Tibial nerve (tissue), 4 donors: ENCODE measurements around the gene BICRA. TPM values are rescaled to one million over a fixed set of nuclear protein-coding genes. Genes with fewer than 3 reads are reported as not detected.

ENCODE experiments used
- DNase-seq, 2 donors: peaks; one replicate each; pipeline ENCODE4 v3.0.0-alpha.2; 2019; ENCODE audit warnings: low spot score in 2 of 2
- H3K27ac ChIP-seq, 4 donors: fragments of 200-600 bp; sonication (generic) in 3 of 4; one replicate each; pipeline ENCODE4 v1.5.1; 2017 to 2019; ENCODE audit warnings: mild to moderate bottlenecking in 1 of 4
- H3K27me3 ChIP-seq, 2 donors: fragments of 200-600 bp; sonication (generic) in 1 of 2; one replicate each; pipeline versions ENCODE4 v1.5.1 to v1.6.0; 2017 to 2019
- H3K36me3 ChIP-seq, 3 donors: fragments of 200-600 bp; sonication (generic); one replicate each; pipeline ENCODE4 v1.5.1; 2018 to 2019
- H3K4me1 ChIP-seq, 4 donors: fragments of 200-600 bp; sonication (generic) in 3 of 4; one replicate each; pipeline ENCODE4 v1.5.1; 2017 to 2019
- H3K4me3 ChIP-seq, 4 donors: fragments of 200-600 bp; sonication (generic) in 3 of 4; one replicate each; pipeline ENCODE4 v1.5.1; 2017 to 2019; ENCODE audit warnings: mild to moderate bottlenecking in 1 of 4, moderate library complexity in 1 of 4
- H3K9me3 ChIP-seq, 4 donors: fragments of 200-600 bp; sonication (generic) in 3 of 4; one replicate each; pipeline ENCODE4 v1.5.1; 2017 to 2019
- EP300 ChIP-seq, 2 donors: sonication (generic); formaldehyde crosslinking; IDR thresholded peaks; one replicate each; pipeline ENCODE4 v1.6.1; 2017; ENCODE audit warnings: antibody characterized with exemption in 2 of 2, mild to moderate bottlenecking in 1 of 2
- POLR2A ChIP-seq, 2 donors: fragments of 450-650 bp; IDR thresholded peaks; one replicate each; pipeline ENCODE4 v1.6.1; 2017; ENCODE audit warnings: antibody characterized with exemption in 2 of 2, mild to moderate bottlenecking in 2 of 2, moderate library complexity in 2 of 2
- WGBS, 2 donors: methylation state at CpG; one replicate each; pipeline ENCODE4 v1.1.5; 2018; 5-methylcytosine and 5-hydroxymethylcytosine counted together
- total RNA-seq, 4 donors: library from RNA; depleted of rRNA; stranded (reverse); fragments of >200 nt; gene quantifications; one replicate each; pipeline ENCODE4 v1.1.0, GENCODE V29; 2016
- TF ChIP-seq, protein P1 (sequence below), 5 experiments: fragments of 200-600 bp in 3 of 5; fragments of 450-650 bp in 2 of 5; sonication (generic) in 3 of 5; IDR thresholded peaks; one replicate each; pipeline ENCODE4 v1.5.1; 2016 to 2019; ENCODE audit warnings: antibody characterized with exemption in 5 of 5, mild to moderate bottlenecking in 3 of 5, moderate library complexity in 2 of 5

Gene BICRA
- total RNA-seq, 4 donors from 2014 or later, result 6.1 to 23.1 (median 9.8) TPM

DNA sequence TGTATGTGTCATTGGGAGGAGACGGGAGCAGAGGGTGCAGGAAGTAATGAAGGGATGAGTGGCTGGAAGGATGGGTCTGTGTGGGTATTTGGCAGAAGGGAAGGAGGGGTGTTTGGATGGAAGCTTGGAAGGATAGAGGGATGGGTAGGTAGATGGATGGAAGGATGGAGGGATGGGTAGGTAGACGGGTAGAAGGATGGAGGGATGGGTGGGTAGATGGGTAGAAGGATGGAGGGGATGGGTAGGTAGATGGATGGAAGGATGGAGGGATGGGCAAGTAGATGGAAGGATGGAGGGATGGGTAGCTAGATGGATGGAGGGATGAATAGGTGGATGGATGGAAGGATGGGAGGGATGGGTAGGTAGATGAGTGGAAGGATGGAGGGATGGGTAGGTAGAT is 62.6 kb downstream of the BICRA start:
- H3K36me3 ChIP-seq, result peaks cover 2 to 53% (median 4%) of the 10 kb centered on the region in 3 donors
- TF ChIP-seq POLR2A (IDR thresholded peaks at IDR 0.05), result no peak
- no peak for TF ChIP-seq EP300 (IDR thresholded peaks at IDR 0.05)
- TF ChIP-seq, protein P1, sequence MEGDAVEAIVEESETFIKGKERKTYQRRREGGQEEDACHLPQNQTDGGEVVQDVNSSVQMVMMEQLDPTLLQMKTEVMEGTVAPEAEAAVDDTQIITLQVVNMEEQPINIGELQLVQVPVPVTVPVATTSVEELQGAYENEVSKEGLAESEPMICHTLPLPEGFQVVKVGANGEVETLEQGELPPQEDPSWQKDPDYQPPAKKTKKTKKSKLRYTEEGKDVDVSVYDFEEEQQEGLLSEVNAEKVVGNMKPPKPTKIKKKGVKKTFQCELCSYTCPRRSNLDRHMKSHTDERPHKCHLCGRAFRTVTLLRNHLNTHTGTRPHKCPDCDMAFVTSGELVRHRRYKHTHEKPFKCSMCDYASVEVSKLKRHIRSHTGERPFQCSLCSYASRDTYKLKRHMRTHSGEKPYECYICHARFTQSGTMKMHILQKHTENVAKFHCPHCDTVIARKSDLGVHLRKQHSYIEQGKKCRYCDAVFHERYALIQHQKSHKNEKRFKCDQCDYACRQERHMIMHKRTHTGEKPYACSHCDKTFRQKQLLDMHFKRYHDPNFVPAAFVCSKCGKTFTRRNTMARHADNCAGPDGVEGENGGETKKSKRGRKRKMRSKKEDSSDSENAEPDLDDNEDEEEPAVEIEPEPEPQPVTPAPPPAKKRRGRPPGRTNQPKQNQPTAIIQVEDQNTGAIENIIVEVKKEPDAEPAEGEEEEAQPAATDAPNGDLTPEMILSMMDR (IDR thresholded peaks at IDR 0.05), result no peak
- no peaks in the 10 kb centered on the region for H3K27me3 ChIP-seq
- WGBS, 2 donors, result 92 to 93% methylated on average over 2 of the region's 2 CpGs
- no peak overlapping the region for H3K27ac ChIP-seq
- H3K4me3 ChIP-seq, result no peak overlapping the region
- no peak for DNase-seq
- H3K9me3 ChIP-seq, result no peaks in the 10 kb centered on the region
- H3K4me1 ChIP-seq, result peaks cover 0 to 25% (median 3%) of the 10 kb centered on the region in 4 donors

DNA sequence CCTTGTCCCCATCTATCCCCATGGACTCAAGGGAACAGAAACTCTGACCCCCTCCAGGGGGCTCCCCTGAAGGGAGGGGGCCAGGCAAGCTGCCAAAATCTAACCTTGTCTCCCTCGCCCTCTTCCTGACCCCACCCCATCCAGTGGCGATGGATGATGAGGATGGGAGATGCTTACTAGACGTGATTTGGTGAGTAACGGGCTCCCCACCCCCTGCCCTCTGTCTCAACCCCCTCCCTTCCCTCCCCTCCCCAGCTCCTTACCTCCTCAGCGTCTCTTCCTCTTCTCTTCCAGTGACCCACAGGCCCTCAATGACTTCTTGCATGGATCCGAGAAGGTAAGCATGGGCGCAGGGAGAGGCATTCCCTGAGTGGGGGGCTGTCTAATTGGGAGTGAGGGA is 64.5 kb downstream of the BICRA start:
- H3K27ac ChIP-seq, result no peak overlapping the region
- 88 to 91% methylated on average over 7 of the region's 7 CpGs for WGBS, 2 donors
- TF ChIP-seq POLR2A (IDR thresholded peaks at IDR 0.05), result no peak
- TF ChIP-seq, protein P1 (IDR thresholded peaks at IDR 0.05), result no peak
- no peak for TF ChIP-seq EP300 (IDR thresholded peaks at IDR 0.05)
- no peak for DNase-seq
- no peaks in the 10 kb centered on the region for H3K27me3 ChIP-seq
- H3K9me3 ChIP-seq, result no peaks in the 10 kb centered on the region
- peaks cover 2 to 72% (median 4%) of the 10 kb centered on the region in 3 donors for H3K36me3 ChIP-seq
- no peak overlapping the region for H3K4me3 ChIP-seq
- H3K4me1 ChIP-seq, result peaks cover 0 to 6% (median 0%) of the 10 kb centered on the region in 4 donors

DNA sequence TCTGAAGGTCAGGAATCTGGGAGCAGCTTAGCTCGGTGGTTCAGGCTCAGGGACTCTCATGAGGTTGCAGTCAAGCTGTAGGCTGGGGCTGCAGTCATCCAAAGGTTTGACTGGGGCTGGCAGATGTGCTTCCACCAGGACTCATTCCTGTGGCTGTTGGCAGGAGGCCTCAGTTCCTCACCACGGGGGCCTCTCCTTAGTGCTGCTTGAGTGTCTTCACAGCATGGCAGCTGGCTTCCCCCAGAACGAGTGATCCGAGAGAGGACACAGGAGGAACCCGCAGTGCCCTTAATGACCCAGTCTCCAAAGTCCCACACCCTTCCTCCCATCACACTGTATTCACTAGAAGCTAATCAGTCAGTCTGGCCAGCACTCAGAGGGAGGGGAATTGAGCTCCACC is 65.6 kb downstream of the BICRA start:
- H3K4me3 ChIP-seq, result no peak overlapping the region
- no peak for DNase-seq
- WGBS, 2 donors, result 79 to 81% methylated on average over 4 to 5 of the region's 5 CpGs
- no peaks in the 10 kb centered on the region for H3K4me1 ChIP-seq
- peaks cover 2 to 82% (median 7%) of the 10 kb centered on the region in 3 donors for H3K36me3 ChIP-seq
- no peaks in the 10 kb centered on the region for H3K9me3 ChIP-seq
- H3K27ac ChIP-seq, result no peak overlapping the region
- no peak for TF ChIP-seq POLR2A (IDR thresholded peaks at IDR 0.05)
- TF ChIP-seq EP300 (IDR thresholded peaks at IDR 0.05), result no peak
- TF ChIP-seq, protein P1 (IDR thresholded peaks at IDR 0.05), result no peak
- no peaks in the 10 kb centered on the region for H3K27me3 ChIP-seq

DNA sequence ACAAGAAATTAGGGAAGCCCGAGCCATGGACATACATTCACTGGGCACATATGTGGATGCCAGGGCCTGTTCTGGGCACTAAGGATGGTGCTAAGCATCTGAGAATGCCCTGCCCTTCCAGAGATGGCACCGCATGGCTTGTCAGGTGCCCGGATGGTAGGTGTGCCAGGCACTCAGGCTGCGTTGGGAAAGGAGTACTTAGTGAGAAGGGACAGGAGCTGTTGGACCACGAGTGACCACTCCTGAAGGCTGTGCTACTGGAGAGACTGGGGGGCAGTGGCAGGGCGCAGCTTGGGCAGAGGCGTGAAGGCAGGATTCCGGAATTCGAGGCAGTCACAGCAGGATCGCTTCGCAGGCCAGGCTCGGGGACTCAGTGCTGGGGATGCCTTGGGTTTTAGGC is 66.3 kb downstream of the BICRA start:
- H3K36me3 ChIP-seq, result peaks cover 2 to 88% (median 15%) of the 10 kb centered on the region in 3 donors
- no peak for DNase-seq
- no peaks in the 10 kb centered on the region for H3K4me1 ChIP-seq
- 92 to 95% methylated on average over 12 of the region's 12 CpGs for WGBS, 2 donors
- TF ChIP-seq POLR2A (IDR thresholded peaks at IDR 0.05), result no peak
- TF ChIP-seq, protein P1 (IDR thresholded peaks at IDR 0.05), result no peak
- TF ChIP-seq EP300 (IDR thresholded peaks at IDR 0.05), result no peak
- H3K9me3 ChIP-seq, result no peaks in the 10 kb centered on the region
- no peaks in the 10 kb centered on the region for H3K27me3 ChIP-seq
- H3K4me3 ChIP-seq, result no peak overlapping the region
- no peak overlapping the region for H3K27ac ChIP-seq

DNA sequence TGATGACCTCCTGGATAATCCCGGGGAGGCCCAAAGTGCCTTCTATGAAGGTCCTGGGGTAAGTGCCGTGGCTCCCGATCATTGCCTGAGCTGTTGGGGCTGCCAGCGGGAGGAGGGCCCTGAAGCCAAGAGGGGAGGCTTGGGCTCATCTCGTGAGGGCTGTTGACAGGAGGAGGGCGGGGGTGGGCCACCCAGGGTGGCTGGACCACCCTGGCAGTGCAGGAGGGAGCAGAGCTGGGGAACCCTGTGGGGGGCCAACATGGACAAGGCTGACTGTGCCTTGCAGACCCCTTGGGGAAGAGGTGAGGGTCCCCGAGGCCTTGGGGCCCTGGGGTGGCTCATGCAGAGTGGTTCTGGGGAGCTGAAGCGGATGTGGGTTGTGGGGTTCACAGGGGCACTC is 66.9 kb downstream of the BICRA start:
- no peak for DNase-seq
- H3K36me3 ChIP-seq, result peaks cover 2 to 88% (median 18%) of the 10 kb centered on the region in 3 donors
- TF ChIP-seq POLR2A (IDR thresholded peaks at IDR 0.05) (no peak), EP300 (IDR thresholded peaks at IDR 0.05) (no peak)
- TF ChIP-seq, protein P1 (IDR thresholded peaks at IDR 0.05), result no peak
- no peaks in the 10 kb centered on the region for H3K4me1 ChIP-seq
- H3K27me3 ChIP-seq, result no peaks in the 10 kb centered on the region
- no peaks in the 10 kb centered on the region for H3K9me3 ChIP-seq
- no peak overlapping the region for H3K4me3 ChIP-seq
- WGBS, 2 donors, result 84 to 92% methylated on average over 4 to 8 of the region's 8 CpGs
- H3K27ac ChIP-seq, result no peak overlapping the region
